ENCODE data around the gene RASL11A.
"Not testable (repeated sequence)": the region's sequence is repeated elsewhere in the genome, so short reads cannot be mapped to it uniquely, and the experiment has no call there.

The RASL11A gene

DNA sequence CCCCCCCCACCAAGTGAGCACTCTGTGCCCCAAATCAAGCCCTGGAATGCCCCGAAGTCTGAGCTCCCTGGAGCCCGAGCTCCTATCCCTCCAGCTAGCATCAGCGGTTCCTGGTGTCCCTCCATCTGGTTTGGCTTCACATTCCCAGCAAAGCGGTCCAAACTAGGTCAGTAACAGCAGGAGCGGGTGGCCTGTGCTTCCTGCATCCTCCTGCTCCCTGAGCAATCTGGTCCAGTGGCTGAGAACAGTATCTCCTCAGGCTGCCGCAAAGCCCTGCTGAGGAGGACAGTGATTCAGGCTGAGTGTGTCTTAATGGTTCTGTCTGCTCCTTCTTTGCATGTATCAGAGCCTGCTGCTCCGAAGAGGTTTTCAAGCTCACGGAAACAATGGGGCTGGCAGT, 25.9 kb downstream of the RASL11A start:
- DNase-seq (ENCODE audit: low read depth in 1 of 2, low spot score in 1 of 2), result no peak

DNA sequence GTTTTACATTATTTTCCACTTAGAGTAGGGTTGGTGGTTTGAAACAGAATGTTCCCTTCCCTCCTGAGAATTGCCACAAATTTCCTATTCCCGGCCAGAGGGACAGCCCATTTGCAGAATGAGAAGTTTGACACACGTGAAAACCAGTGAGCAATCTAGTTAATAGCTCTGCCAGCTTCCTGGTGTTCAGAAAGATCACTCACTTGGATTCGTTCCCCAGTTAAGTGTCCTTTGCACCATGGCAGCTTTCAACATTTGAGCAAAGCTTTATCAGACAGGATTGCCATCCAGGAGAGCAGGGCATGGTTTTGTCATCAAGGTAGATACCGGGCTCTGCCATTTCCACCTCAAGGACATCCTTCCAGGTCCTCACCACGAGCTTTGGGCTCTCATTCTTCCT, 28.2 kb downstream of the RASL11A start:
- DNase-seq (ENCODE audit: low read depth in 1 of 2, low spot score in 1 of 2), result no peak

DNA sequence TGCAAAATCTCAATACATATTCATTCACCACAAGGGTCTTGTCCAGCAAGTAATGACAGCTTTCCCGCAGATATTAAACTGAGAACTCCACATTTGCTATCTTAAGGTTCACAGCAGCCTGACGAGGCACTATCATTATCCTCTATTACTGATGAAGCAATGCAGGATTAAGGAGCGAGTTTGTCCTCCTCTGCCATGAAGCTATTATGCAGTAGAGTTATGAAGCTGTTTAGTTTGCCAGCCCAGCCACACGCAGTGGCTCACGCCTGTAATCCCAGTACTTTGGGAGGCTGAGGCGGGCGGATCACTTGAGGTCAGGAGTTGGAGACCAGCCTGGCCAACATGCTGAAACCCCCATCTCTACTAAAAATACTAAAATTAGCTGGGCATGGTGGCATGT, 29.8 kb downstream of the RASL11A start:
- DNase-seq (ENCODE audit: low read depth in 1 of 2, low spot score in 1 of 2), result not testable (repeated sequence)

DNA sequence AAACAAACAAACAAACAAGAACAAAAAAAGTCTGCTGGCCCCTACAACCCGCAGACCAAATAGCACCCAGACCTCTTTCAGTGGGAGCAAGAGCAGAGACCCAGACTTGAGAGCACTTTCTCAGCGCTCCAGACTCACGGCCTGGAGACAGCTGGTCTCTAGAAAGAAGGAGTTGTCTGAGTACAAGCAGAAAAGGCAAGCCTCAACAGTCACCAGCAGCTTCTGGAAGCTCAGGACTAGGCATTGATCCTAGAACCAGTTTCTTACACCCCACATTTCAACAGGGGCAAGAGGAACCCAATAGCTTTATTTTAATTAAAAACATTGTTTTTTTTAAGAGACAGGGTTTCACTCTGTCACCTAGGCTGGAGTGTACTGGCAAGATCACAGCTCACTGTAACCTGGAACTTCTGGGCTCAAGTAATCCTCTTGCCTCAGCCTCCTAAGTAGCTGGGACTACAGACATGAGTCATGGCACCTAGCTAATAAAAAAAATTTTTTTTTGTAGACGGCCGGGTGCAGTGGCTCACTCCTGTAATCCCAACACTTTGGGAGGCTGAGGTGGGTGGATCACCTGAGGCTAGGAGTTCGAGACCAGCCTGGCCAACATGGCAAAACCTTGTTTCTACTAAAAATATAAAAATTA, 30.4 kb downstream of the RASL11A start:
- DNase-seq (ENCODE audit: low read depth in 1 of 2, low spot score in 1 of 2), result no peak

DNA sequence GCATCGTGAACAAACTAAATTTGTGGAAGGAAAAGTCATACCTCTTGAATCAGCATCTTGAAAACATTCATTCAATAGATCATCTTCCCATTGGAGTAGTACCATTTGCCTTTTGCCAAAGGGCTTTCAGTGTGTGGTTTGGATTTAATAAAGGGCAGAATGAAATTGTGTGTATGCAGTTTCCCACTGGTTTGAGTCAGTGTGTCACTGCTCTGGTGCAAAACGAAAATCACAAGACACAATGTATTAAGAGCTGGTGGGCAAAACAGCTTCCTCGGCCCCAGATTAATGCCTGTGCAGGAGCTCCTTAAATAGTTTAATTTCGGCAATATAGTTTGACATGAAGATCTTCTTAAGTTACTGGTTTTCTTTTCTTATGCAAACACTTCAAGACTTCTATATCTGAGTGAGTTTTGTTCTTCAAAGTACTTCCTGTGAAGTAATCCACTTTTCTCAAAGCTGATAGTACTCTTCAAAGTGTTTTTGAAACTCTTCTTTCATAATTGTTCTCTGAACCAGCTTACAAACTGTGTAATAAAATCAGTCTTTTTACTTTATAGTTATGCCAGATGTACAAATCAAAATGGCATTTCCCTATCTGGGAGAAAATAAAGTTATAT, 32.1 kb downstream of the RASL11A start:
- DNase-seq (ENCODE audit: low read depth in 1 of 2, low spot score in 1 of 2), result no peak

DNA sequence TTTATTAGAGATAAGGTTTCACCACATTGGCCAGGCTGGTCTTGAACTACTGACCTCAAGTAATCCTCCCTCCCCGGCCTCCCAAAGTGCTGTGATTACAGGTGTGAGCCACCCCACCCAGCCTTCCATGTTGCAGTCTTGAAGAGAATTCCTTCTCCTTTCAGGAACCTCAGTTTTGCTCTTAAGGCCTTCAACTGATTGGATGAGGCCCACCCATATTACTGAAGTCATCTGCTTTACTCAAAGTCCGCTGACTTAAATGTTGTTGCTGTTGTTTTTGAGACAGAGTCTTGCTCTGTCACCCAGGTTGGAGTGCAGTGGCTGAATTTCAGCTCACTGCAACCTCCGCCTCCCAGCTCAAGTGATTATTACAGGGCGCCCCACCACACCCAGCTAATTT, 33.5 kb downstream of the RASL11A start:
- no peak for DNase-seq (ENCODE audit: low read depth in 1 of 2, low spot score in 1 of 2)

DNA sequence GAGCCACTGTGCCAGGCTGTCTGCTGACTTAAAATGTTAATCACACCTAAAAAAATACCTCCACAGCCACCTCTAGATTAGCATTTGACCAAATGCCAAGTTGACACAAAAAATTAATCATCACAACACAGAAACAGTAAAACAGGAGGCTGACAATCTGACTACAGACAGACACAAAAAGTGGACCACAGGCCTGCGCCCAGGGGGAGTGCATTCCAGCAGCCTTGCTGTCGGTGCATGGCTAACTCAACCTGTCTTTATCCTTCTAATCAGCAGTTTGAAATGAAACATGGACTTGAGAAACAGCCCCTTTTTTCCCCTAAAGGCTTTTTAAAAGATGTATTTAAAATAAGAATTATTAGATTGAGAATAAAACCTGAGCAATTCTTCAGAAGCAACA, 34.0 kb downstream of the RASL11A start:
- no peak for DNase-seq (ENCODE audit: low read depth in 1 of 2, low spot score in 1 of 2)

DNA sequence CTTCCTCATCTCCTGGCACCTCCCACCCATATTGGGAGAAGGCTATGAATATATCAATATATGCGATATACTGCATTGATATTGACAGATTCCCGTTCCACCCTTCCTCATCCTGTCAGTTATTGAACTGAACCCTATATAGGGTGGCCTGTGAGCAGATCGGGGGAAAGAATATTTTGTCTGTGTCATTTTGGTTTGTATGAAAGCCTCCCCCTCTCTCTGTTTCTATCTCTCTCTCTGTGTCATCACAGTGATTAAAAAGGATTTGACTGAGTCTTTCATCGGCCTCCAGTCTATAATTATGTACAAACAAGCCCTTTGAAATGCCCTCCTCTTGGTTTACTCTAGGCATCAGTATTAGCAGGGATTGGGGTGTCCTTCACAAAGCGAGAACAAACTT, 35.7 kb downstream of the RASL11A start:
- DNase-seq (ENCODE audit: low read depth in 1 of 2, low spot score in 1 of 2), result no peak

DNA sequence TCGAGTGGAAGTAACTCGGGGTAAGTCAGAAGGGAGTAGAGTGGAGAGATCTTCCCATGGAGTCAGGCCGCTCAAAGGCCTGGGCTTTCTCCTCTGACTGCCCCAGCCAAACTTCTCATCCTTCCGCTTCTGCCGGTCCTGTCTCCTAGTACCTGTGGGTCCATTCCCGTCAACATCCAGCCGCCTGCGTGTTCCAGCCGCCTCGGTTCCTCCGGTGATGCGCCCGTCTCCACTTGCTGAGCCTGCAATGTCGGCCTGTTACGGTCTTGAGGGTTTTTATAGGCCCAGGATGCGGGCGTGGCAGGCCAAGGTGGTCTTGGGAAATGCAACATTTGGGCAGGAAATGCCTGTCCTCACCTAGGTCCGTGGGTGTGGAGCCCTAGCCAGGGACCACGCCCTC, 38.3 kb downstream of the RASL11A start:
- no peak for DNase-seq (ENCODE audit: low read depth in 1 of 2, low spot score in 1 of 2)

DNA sequence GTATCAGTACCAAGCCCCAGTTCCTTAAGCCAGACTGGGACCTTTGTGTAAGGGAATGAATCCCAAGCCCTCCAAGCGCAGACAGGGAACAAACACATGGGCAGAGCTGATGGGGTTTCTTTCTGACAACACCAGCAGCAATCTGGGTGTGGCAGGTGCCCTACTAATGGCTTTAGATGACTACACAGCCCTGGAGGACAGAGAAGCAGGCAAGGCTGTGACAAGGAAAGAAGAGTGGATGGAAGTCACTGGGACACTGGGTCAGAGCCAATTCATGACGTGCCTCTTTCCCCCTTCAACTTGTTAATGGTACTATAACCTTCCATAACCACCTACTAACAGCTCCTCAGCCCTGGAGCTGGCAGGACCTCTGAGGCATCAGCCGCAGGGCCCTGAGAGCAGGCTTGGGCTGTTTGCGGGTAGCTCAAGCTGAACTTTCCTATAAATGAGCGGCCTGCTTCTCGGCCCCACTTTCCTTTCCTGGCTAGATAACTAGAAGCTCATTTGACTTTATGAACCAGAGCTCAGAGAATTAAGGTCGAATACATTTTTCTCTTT, 38.9 kb downstream of the RASL11A start:
- no peak for DNase-seq (ENCODE audit: low read depth in 1 of 2, low spot score in 1 of 2)

DNA sequence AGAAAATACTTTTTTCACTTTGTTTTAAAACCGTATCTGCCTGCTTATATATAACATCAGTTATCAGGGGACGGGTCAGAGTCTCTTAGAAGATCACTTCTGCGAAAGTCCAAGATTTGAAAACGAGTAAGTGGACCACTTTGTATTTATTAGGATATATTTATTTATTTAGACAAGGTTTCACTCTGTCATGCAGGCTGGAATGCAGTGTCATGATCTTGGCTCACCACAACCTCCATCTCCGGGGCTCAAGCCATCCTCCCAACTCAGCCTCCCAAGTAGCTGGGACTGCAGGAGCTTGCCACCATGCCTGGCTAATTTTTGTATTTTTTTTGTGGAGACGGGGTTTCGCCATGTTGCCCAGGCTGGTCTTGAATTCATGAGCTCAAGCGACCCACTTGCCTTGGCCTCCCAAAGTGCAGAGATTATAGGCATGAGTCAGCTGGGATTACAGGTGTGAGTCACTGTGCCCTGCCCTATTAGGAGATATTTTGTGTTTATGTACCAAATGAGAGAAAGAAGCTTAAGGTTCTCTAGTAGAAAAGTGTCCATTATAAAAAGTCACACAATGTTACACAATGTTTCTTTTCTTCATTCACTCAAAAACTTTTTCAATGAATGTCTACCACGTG, 39.5 kb downstream of the RASL11A start:
- no peak for DNase-seq (ENCODE audit: low read depth in 1 of 2, low spot score in 1 of 2)

DNA sequence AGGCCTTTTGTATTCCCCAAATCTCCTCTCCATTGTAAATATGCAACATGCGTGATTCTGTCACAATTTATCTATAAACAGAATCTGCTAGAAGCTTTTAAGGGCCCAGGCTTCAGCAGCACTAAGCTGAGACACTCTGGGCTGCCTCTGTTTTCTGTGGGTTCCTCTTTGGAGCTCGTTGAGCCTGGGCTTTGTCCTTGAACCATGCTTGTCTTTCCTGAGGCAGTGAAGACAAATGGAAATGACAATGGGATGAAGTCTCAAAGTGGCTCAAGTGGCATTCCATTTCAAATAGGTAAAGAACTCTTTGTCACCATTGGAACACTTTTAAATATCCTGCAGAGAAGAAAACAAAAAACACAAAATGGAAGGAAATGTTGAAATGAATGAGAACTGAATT, 40.3 kb downstream of the RASL11A start:
- DNase-seq (ENCODE audit: low read depth in 1 of 2, low spot score in 1 of 2), result no peak

DNA sequence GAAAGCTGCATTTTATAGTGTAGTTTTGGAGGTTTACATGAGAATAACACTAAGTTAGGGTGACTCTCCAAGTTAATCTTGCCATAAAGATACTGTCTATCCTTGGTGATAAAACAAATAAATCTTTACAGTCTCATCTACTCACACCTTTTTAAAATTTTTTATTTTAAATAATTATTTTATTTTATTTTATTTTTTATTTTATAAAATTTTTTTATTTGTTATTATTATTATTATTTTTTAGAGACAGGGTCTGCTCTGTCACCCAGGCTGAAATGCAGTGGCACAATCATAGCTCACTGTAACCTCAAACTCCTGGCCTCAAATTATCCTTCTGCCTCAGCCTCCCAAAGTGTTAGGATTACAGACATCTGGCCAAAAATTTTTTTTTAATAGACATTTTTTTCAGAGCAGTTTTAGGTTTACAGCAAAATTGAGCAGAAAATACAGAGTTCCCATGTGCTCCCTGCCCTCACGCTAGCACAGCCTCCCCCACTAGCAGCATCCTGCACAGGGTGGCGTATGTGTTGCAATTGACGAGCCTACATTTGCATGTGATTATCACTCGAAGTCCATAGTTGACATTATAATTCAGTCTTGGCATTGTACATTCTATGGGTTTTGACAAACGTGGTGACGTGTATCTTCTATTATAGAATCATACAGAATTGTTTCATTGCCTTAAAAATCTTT, 41.0 kb downstream of the RASL11A start:
- DNase-seq (ENCODE audit: low read depth in 1 of 2, low spot score in 1 of 2), result no peak

DNA sequence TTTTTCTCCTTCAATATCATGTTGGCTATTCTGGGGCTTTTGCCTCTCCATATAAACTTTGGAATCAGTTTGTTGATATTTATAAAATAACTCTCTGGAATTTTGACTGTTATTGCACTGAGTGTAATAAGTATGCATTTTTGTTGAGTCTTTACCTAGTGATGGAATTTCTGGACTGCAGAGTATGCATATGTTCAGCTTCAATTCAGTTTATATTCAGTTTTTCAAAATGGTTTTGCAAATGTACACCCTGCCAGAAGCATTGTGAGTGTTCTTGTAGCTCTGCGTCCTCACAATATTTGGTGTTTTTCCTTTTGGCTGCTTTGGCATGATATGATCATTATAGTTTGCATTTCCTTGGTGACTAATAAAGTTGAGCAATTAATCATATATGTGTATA, 43.1 kb downstream of the RASL11A start:
- DNase-seq (ENCODE audit: low read depth in 1 of 2, low spot score in 1 of 2), result no peak

DNA sequence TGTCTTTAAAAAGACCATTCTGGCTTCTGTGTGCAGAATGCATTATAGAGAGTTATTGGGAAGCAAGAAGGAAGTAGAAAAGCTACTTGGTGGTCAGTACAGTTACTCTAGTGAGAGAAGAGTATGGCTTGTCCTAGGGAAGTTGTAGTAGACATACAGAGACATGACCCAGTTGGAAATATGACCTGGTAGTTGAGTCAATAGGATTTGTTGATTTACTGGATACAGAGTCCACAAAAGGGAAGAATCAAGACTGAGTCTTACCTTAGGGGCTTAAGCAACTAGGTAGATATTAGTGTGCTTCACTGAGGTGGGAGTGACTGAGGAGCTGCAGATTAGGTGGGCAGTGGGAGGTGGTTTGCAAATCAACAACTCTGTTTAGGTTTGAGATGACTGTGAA, 48.8 kb downstream of the RASL11A start:
- no peak for DNase-seq (ENCODE audit: low read depth in 1 of 2, low spot score in 1 of 2)

DNA sequence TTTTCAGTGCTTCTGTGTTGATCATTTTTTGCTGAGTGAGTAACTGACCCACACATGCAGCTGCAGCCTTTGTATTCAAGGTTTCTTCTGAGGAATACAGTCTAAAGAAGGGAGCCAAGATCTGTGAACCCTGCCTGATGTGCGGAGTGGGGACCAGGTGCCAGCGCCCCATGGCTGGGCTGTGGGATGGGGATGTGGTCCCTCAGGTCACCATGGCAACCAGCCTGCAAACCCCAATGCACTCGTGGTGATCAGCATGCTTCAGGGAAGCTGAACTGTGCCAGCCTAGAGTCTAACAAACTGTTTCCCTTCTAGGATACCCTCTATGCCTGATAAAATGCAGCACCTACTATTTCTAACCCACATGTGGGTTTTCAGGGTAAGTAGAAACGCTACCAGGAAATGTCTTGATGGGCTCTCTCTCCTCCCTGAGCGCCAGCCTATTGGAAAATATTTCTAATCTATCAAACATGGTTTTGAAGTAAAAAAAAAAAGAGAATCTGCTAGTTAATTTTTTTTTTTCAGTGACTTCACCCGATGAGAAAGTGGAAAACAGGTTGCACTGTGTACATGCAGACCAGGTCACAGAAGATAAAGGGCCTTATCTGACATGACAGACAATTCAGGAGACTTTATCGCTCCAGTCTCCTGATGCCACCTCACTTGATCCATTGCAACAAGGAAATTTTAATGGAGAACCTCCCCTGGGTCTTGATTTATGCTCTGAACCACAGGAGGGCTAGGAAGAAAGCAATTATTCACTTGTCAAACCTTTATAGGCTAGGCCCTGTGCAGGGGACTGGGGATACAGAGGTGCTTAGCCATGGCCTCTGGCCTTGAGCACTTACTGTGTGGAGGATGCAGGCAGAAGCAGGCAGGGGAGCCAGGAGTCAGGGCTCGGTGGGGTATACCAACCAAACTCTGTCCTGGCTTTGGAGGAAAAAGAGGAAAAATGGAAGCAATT, 51.1 kb downstream of the RASL11A start:
- DNase-seq (ENCODE audit: low read depth in 1 of 2, low spot score in 1 of 2), result no peak

DNA sequence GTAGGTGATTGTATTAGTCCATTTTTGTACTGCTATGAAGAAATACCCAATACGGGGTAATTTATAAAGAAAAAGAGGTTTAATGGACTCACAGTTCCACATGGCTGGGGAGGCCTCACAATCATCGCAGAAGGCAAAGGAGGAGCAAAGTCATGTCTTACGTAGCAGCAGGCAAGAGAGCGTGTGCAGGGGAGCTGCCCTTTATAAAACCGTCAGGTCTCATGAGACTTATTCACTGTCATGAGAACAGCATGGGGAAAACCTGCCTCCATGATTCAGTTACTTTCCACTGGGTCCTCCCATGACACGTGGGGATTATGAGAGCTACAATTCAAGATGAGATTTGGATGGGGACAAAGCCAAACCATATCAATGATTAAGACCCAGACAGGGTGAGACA, 51.8 kb downstream of the RASL11A start:
- not testable (repeated sequence) for DNase-seq (ENCODE audit: low read depth in 1 of 2, low spot score in 1 of 2)
